Liver (tissue), 9 donors: Measurements from ENCODE around the gene OASL. TPM values are rescaled to one million over a fixed set of nuclear protein-coding genes. Genes with fewer than 3 reads are reported as not detected.

ENCODE experiments used
- DNase-seq: peaks from one replicate; pipeline ENCODE4 v3.0.0-alpha.2; 2017; ENCODE audit warnings: low spot score
- H3K27ac ChIP-seq, 2 donors: one replicate each; pipeline ENCODE4 v1.7.0; 2013; ENCODE audit warnings: inconsistent platforms in 2 of 2, low read length in 2 of 2, control low read depth in 1 of 2, low read depth in 1 of 2, mild to moderate bottlenecking in 1 of 2
- H3K27me3 ChIP-seq, 4 donors: one replicate each; pipeline versions ENCODE4 v1.6.1 to v1.7.0; 2013; ENCODE audit warnings: low read length in 3 of 4, inconsistent platforms in 1 of 4, mild to moderate bottlenecking in 1 of 4, moderate library complexity in 1 of 4; ENCODE audit not compliant: control insufficient read depth in 4 of 4, insufficient read depth in 4 of 4
- H3K36me3 ChIP-seq, 4 donors: one replicate each; pipeline versions ENCODE4 v1.6.1 to v1.7.0; 2013; ENCODE audit warnings: low read length in 3 of 4, mild to moderate bottlenecking in 3 of 4, low read depth in 1 of 4, moderate library complexity in 1 of 4; ENCODE audit not compliant: control insufficient read depth in 4 of 4, insufficient read depth in 3 of 4
- H3K4me1 ChIP-seq, 4 donors: one replicate each; pipeline versions ENCODE4 v1.6.1 to v1.7.0; 2013; ENCODE audit warnings: low read length in 3 of 4, mild to moderate bottlenecking in 3 of 4, moderate library complexity in 1 of 4; ENCODE audit not compliant: control insufficient read depth in 4 of 4, insufficient read depth in 4 of 4
- H3K4me3 ChIP-seq, 3 donors: one replicate each; pipeline versions ENCODE4 v1.6.1 to v1.7.0; 2013; ENCODE audit warnings: low read length in 3 of 3, control low read depth in 1 of 3, low read depth in 1 of 3, mild to moderate bottlenecking in 1 of 3
- H3K9ac ChIP-seq, 2 donors: one replicate each; pipeline ENCODE4 v1.7.0; 2013; ENCODE audit warnings: low read length in 2 of 2, mild to moderate bottlenecking in 2 of 2, moderate library complexity in 2 of 2, control low read depth in 1 of 2, low read depth in 1 of 2
- H3K9me3 ChIP-seq, 4 donors: one replicate each; pipeline versions ENCODE4 v1.6.1 to v1.7.0; 2013; ENCODE audit warnings: low read length in 3 of 4; ENCODE audit not compliant: control insufficient read depth in 4 of 4
- EGR1 ChIP-seq, 2 donors: IDR thresholded peaks; 2 replicates each; pipeline ENCODE4 v1.6.1; 2016 to 2018; ENCODE audit warnings: antibody characterized with exemption in 2 of 2, low read depth in 2 of 2
- FOXA1 ChIP-seq: IDR thresholded peaks from 2 replicates; pipeline ENCODE4 v1.6.1; 2016; ENCODE audit warnings: antibody characterized with exemption
- FOXA2 ChIP-seq: IDR thresholded peaks from 2 replicates; pipeline ENCODE4 v1.6.1; 2016; ENCODE audit warnings: antibody characterized with exemption
- GABPA ChIP-seq, 2 donors: IDR thresholded peaks in 1 of 2; conservative IDR thresholded peaks in 1 of 2; 2 replicates each; pipeline ENCODE4 v1.6.1; 2016; ENCODE audit warnings: antibody characterized with exemption in 2 of 2, mild to moderate bottlenecking in 1 of 2, moderate library complexity in 1 of 2
- HNF4A ChIP-seq, 2 donors: conservative IDR thresholded peaks; 2 replicates each; pipeline ENCODE4 v1.6.1; 2016; ENCODE audit warnings: antibody characterized with exemption in 2 of 2, mild to moderate bottlenecking in 2 of 2
- HNF4G ChIP-seq: IDR thresholded peaks from 2 replicates; pipeline ENCODE4 v1.6.1; 2016; ENCODE audit warnings: antibody characterized with exemption
- JUND ChIP-seq, 2 donors: IDR thresholded peaks; 2 replicates each; pipeline ENCODE4 v1.6.1; 2016; ENCODE audit warnings: antibody characterized with exemption in 2 of 2
- NR2F2 ChIP-seq: IDR thresholded peaks from 2 replicates; pipeline ENCODE4 v1.6.1; 2016; ENCODE audit warnings: antibody characterized with exemption
- RAD21 ChIP-seq, 2 donors: IDR thresholded peaks; 2 replicates each; pipeline ENCODE4 v1.6.1; 2016; ENCODE audit warnings: antibody characterized with exemption in 2 of 2, mild to moderate bottlenecking in 2 of 2
- REST ChIP-seq: IDR thresholded peaks from 2 replicates; pipeline ENCODE4 v1.6.1; 2016; ENCODE audit warnings: antibody characterized with exemption, mild to moderate bottlenecking
- RXRA ChIP-seq, 2 donors: IDR thresholded peaks; 2 replicates each; pipeline ENCODE4 v1.6.1; 2017 to 2018; ENCODE audit warnings: antibody characterized with exemption in 2 of 2, mild to moderate bottlenecking in 1 of 2
- SP1 ChIP-seq: IDR thresholded peaks from 2 replicates; pipeline ENCODE4 v1.6.1; 2018; ENCODE audit warnings: antibody characterized with exemption, mild to moderate bottlenecking
- TAF1 ChIP-seq: conservative IDR thresholded peaks from 2 replicates; pipeline ENCODE4 v1.6.1; 2016; ENCODE audit warnings: antibody characterized with exemption, mild to moderate bottlenecking
- YY1 ChIP-seq: IDR thresholded peaks from 2 replicates; pipeline ENCODE4 v1.6.1; 2016; ENCODE audit warnings: antibody characterized with exemption, mild to moderate bottlenecking
- ZBTB33 ChIP-seq: IDR thresholded peaks from 2 replicates; pipeline ENCODE4 v1.6.1; 2016; ENCODE audit warnings: antibody characterized with exemption
- WGBS: extraction: QIAGEN DNeasy Blood & Tissue Kit; methylation state at CpG from one replicate; pipeline ENCODE4 v1.1.7; 2013; 5-methylcytosine and 5-hydroxymethylcytosine counted together
- polyA plus RNA-seq, 2 donors: library from polyadenylated mRNA; stranded (reverse) in 1 of 2; unstranded in 1 of 2; fragments of 200-250 nt in 1 of 2; fragments of >200 nt in 1 of 2; fragmentation: Nextera tagmentation in 1 of 2; extraction: Ambion mirVana in 1 of 2; gene quantifications; one replicate each; pipeline versions ENCODE4 v1.2.1 to v1.2.3, GENCODE V29; 2013 to 2015
- total RNA-seq, 2 donors: library from RNA; depleted of rRNA; stranded (reverse); fragments of >200 nt; gene quantifications; one replicate each; pipeline ENCODE4 v1.2.3, GENCODE V29; 2014
- TF ChIP-seq, protein P1 (sequence below): IDR thresholded peaks from 2 replicates; pipeline ENCODE4 v1.6.1; 2016; ENCODE audit warnings: antibody characterized with exemption
- TF ChIP-seq, protein P2 (sequence below): IDR thresholded peaks from 2 replicates; pipeline ENCODE4 v1.6.1; 2016; ENCODE audit warnings: antibody characterized with exemption
- TF ChIP-seq, protein P3 (sequence below): fragments of 150-350 bp; IDR thresholded peaks from 2 replicates; pipeline ENCODE4 v1.5.1; 2017; ENCODE audit warnings: improper control_type of control experiment, low read depth, low read length; ENCODE audit not compliant: missing input control
- donor health status: healthy.
- donor health status: healthy.
- donor health status: healthy.
- donor health status: healthy.
- donor health status: healthy.

OASL gene
- total and polyA plus RNA-seq, 4 donors, result 0.89 to 4.5 (median 3.1) TPM

- no peak for TF ChIP-seq TAF1
- TF ChIP-seq HNF4A (conservative IDR thresholded peaks at IDR 0.05), result peak in 1 of 2 donors; percentile 10
- Histone ChIP-seq H3K4me3 (no peak overlapping the region), H3K4me1 (peaks cover 0 to 5% (median 1%) of the 10 kb centered on the region in 4 donors), H3K9ac (no peak overlapping the region), H3K9me3 (no peaks in the 10 kb centered on the region), H3K27me3 (no peaks in the 10 kb centered on the region), H3K27ac (no peak overlapping the region), H3K36me3 (no peaks in the 10 kb centered on the region)
- no peak for DNase-seq
- 42% methylated on average over 3 of the region's 3 CpGs for whole genome bisulfite sequencing
Measured at GRCh38 chr12:121072147-121072546, 33.1 kb upstream of the OASL start.

GRCh38 chr12:121069206-121069605, 30.2 kb upstream of the OASL start:
- Histone ChIP-seq H3K27me3 (no peaks in the 10 kb centered on the region), H3K4me1 (peaks cover 0 to 5% (median 1%) of the 10 kb centered on the region in 4 donors), H3K36me3 (no peaks in the 10 kb centered on the region), H3K27ac (no peak overlapping the region), H3K4me3 (no peak overlapping the region), H3K9ac (no peak overlapping the region), H3K9me3 (no peaks in the 10 kb centered on the region)
- TF ChIP-seq, protein P1, sequence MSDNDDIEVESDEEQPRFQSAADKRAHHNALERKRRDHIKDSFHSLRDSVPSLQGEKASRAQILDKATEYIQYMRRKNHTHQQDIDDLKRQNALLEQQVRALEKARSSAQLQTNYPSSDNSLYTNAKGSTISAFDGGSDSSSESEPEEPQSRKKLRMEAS, result no peak
- no peak for TF ChIP-seq TAF1
- TF ChIP-seq HNF4A (conservative IDR thresholded peaks at IDR 0.05), result no peak
- no peak for TF ChIP-seq GABPA (IDR thresholded peaks at IDR 0.05 in 1 of 2, conservative IDR thresholded peaks at IDR 0.05 in 1 of 2)
- TF ChIP-seq, protein P2, sequence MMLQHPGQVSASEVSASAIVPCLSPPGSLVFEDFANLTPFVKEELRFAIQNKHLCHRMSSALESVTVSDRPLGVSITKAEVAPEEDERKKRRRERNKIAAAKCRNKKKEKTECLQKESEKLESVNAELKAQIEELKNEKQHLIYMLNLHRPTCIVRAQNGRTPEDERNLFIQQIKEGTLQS, result no peak
- WGBS, result 92% methylated on average over 6 of the region's 6 CpGs
- DNase-seq, result no peak

- no peak overlapping the region for H3K27ac ChIP-seq
Measured at GRCh38 chr12:121065345-121065744, 26.3 kb upstream of the OASL start.

More at GRCh38 chr12:121065345-121065744, 26.3 kb upstream of the OASL start:
- 71% methylated on average over 2 of the region's 2 CpGs for WGBS
- no peak for TF ChIP-seq EGR1 (IDR thresholded peaks at IDR 0.05; ENCODE audit: low read depth in 2 of 2)
- TF ChIP-seq, protein P3, sequence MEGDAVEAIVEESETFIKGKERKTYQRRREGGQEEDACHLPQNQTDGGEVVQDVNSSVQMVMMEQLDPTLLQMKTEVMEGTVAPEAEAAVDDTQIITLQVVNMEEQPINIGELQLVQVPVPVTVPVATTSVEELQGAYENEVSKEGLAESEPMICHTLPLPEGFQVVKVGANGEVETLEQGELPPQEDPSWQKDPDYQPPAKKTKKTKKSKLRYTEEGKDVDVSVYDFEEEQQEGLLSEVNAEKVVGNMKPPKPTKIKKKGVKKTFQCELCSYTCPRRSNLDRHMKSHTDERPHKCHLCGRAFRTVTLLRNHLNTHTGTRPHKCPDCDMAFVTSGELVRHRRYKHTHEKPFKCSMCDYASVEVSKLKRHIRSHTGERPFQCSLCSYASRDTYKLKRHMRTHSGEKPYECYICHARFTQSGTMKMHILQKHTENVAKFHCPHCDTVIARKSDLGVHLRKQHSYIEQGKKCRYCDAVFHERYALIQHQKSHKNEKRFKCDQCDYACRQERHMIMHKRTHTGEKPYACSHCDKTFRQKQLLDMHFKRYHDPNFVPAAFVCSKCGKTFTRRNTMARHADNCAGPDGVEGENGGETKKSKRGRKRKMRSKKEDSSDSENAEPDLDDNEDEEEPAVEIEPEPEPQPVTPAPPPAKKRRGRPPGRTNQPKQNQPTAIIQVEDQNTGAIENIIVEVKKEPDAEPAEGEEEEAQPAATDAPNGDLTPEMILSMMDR, result no peak
- TF ChIP-seq HNF4A (conservative IDR thresholded peaks at IDR 0.05), result no peak
- no peak for TF ChIP-seq NR2F2
- TF ChIP-seq JUND (IDR thresholded peaks at IDR 0.05), result no peak
- TF ChIP-seq, protein P2, result no peak
- no peak for TF ChIP-seq RXRA (IDR thresholded peaks at IDR 0.05)
- no peak for TF ChIP-seq GABPA (IDR thresholded peaks at IDR 0.05 in 1 of 2, conservative IDR thresholded peaks at IDR 0.05 in 1 of 2)
- TF ChIP-seq RAD21 (IDR thresholded peaks at IDR 0.05), result no peak
- no peak for TF ChIP-seq ZBTB33
- no peak for TF ChIP-seq YY1
- TF ChIP-seq SP1, result no peak
- TF ChIP-seq HNF4G, result no peak
- no peak for TF ChIP-seq FOXA1
- TF ChIP-seq FOXA2, result no peak
- TF ChIP-seq REST, result no peak
- H3K36me3 ChIP-seq, result no peaks in the 10 kb centered on the region
- H3K4me3 ChIP-seq, result no peak overlapping the region
- H3K9me3 ChIP-seq, result no peaks in the 10 kb centered on the region
- no peaks in the 10 kb centered on the region for H3K27me3 ChIP-seq
- peaks cover 0 to 2% (median 0%) of the 10 kb centered on the region in 4 donors for H3K4me1 ChIP-seq
- DNase-seq, result no peak
- no peak overlapping the region for H3K9ac ChIP-seq
